Measurements from ENCODE around the gene RMND5B.
"Not testable (repeated sequence)": the region's sequence is repeated elsewhere in the genome, so short reads cannot be mapped to it uniquely, and the experiment has no call there.

RMND5B gene

DNA sequence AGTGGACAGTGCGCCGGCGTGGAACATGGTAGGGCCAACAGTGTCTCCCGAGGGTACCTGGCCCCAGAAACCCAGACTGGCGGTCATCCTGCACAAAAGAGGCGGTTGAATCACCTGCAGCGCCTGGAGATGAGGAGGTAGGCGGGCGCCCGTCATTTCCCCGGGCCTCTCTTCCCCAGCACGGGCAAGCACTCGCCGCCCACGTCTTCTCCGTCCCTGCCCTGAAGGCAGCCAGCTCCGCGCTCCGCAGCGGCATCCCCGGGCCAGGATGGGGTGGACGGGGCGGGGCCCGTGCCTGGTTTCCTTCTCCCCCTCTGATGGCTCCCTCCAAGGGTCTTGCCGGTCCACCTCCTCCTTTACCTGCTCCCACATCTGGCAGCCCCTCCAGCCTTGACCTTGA lies 44.5 kb upstream of the RMND5B start:
- Histone ChIP-seq H3K9me3 (ENCODE audit: control insufficient read depth, low read length) (no peaks in the 10 kb centered on the region), H3K4me1 (peaks cover 3% of the 10 kb centered on the region), H3K27me3 (ENCODE audit: control insufficient read depth, insufficient read depth, low read length) (no peaks in the 10 kb centered on the region), H3K27ac (no peak overlapping the region), H2AFZ (no peak overlapping the region), H3K36me3 (ENCODE audit: control insufficient read depth, insufficient read depth, low read length) (no peaks in the 10 kb centered on the region), H3K4me3 (ENCODE audit: low read depth, low read length) (no peak overlapping the region), H3K79me2 (no peaks in the 10 kb centered on the region), H3K9ac (no peak overlapping the region), H3K4me2 (ENCODE audit: low read length) (no peak overlapping the region)
- TF ChIP-seq, protein P1, sequence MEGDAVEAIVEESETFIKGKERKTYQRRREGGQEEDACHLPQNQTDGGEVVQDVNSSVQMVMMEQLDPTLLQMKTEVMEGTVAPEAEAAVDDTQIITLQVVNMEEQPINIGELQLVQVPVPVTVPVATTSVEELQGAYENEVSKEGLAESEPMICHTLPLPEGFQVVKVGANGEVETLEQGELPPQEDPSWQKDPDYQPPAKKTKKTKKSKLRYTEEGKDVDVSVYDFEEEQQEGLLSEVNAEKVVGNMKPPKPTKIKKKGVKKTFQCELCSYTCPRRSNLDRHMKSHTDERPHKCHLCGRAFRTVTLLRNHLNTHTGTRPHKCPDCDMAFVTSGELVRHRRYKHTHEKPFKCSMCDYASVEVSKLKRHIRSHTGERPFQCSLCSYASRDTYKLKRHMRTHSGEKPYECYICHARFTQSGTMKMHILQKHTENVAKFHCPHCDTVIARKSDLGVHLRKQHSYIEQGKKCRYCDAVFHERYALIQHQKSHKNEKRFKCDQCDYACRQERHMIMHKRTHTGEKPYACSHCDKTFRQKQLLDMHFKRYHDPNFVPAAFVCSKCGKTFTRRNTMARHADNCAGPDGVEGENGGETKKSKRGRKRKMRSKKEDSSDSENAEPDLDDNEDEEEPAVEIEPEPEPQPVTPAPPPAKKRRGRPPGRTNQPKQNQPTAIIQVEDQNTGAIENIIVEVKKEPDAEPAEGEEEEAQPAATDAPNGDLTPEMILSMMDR (IDR thresholded peaks at IDR 0.05) = no peak

- H3K4me2 ChIP-seq (ENCODE audit: low read length); H3K27ac ChIP-seq; H3K9me3 ChIP-seq (ENCODE audit: control insufficient read depth, low read length); H2AFZ ChIP-seq; H3K79me2 ChIP-seq; H3K27me3 ChIP-seq (ENCODE audit: control insufficient read depth, insufficient read depth, low read length); H3K4me1 ChIP-seq; H3K4me3 ChIP-seq (ENCODE audit: low read depth, low read length); H3K9ac ChIP-seq; H3K36me3 ChIP-seq (ENCODE audit: control insufficient read depth, insufficient read depth, low read length): not testable (repeated sequence)
Observed at GRCh38 chr5:178087199-178087598, 43.6 kb upstream of the RMND5B start.

DNA sequence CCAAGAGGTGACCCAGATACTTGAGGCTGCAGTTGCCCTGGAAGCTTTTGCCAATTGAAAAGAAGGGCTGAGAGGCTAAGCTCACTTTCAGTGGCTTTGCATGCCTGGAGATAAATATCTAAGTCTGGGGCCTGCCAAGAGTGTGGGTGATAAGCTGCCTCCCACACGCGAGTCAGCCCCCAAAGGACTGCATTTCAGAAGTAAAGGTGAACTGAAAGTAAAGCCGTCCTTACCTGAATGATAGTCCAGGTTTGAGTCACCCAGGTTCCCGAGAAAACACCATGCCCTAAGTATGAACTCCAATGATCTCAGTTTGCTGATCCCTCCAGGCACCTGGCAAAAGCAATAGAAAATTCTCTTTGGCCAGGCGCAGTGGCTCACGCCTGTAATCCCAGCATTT lies 40.0 kb upstream of the RMND5B start:
- Histone ChIP-seq H3K36me3 (ENCODE audit: control insufficient read depth, insufficient read depth, low read length) (no peaks in the 10 kb centered on the region), H3K27ac (no peak overlapping the region), H3K79me2 (no peaks in the 10 kb centered on the region), H3K9me3 (ENCODE audit: control insufficient read depth, low read length) (no peaks in the 10 kb centered on the region), H2AFZ (peak overlapping the region; percentile 35), H3K4me3 (ENCODE audit: low read depth, low read length) (no peak overlapping the region), H3K4me2 (ENCODE audit: low read length) (no peak overlapping the region), H3K4me1 (no peaks in the 10 kb centered on the region), H3K9ac (no peak overlapping the region), H3K27me3 (ENCODE audit: control insufficient read depth, insufficient read depth, low read length) (no peaks in the 10 kb centered on the region)
- TF ChIP-seq, protein P1 (IDR thresholded peaks at IDR 0.05) = no peak

GRCh38 chr5:178093134-178093533 lies 37.7 kb upstream of the RMND5B start:
- Histone ChIP-seq H3K4me3 (ENCODE audit: low read depth, low read length) (no peak overlapping the region), H3K27ac (no peak overlapping the region), H3K27me3 (ENCODE audit: control insufficient read depth, insufficient read depth, low read length) (no peaks in the 10 kb centered on the region), H3K9ac (no peak overlapping the region), H3K36me3 (ENCODE audit: control insufficient read depth, insufficient read depth, low read length) (no peaks in the 10 kb centered on the region), H2AFZ (no peak overlapping the region), H3K79me2 (no peaks in the 10 kb centered on the region), H3K4me2 (ENCODE audit: low read length) (no peak overlapping the region), H3K4me1 (no peaks in the 10 kb centered on the region), H3K9me3 (ENCODE audit: control insufficient read depth, low read length) (no peaks in the 10 kb centered on the region)
- TF ChIP-seq, protein P1 (IDR thresholded peaks at IDR 0.05) = no peak

GRCh38 chr5:178094345-178094744 lies 36.5 kb upstream of the RMND5B start:
- no peaks in the 10 kb centered on the region for H3K27me3 ChIP-seq (ENCODE audit: control insufficient read depth, insufficient read depth, low read length)
- H3K27ac ChIP-seq = no peak overlapping the region
- TF ChIP-seq, protein P1 (IDR thresholded peaks at IDR 0.05) = no peak
- no peak overlapping the region for H3K4me3 ChIP-seq (ENCODE audit: low read depth, low read length)
- H3K4me2 ChIP-seq (ENCODE audit: low read length) = no peak overlapping the region
- H3K79me2 ChIP-seq = no peaks in the 10 kb centered on the region
- no peak overlapping the region for H3K9ac ChIP-seq
- H3K9me3 ChIP-seq (ENCODE audit: control insufficient read depth, low read length) = no peaks in the 10 kb centered on the region
- H3K36me3 ChIP-seq (ENCODE audit: control insufficient read depth, insufficient read depth, low read length) = no peaks in the 10 kb centered on the region
- H2AFZ ChIP-seq = no peak overlapping the region
- H3K4me1 ChIP-seq = no peaks in the 10 kb centered on the region
